ENCODE results near the gene PDIA5. TPM values are rescaled to one million over a fixed set of nuclear protein-coding genes. Genes with fewer than 3 reads are reported as not detected.

The PDIA5 gene
- total and polyA plus RNA-seq, 9 donors, result 11.2 to 58.3 (median 24.3) TPM

GRCh38 chr3:123165163-123165562 lies 98.3 kb downstream of the PDIA5 start:
- no peaks in the 10 kb centered on the region for H3K36me3 ChIP-seq
- TF ChIP-seq POLR2A (IDR thresholded peaks at IDR 0.05) (no peak), EP300 (IDR thresholded peaks at IDR 0.05) (no peak), CTCF (IDR thresholded peaks at IDR 0.05) (no peak)
- no peak overlapping the region for H3K27ac ChIP-seq
- no peaks in the 10 kb centered on the region for H3K4me1 ChIP-seq (ENCODE audit: insufficient read depth)
- no peak overlapping the region for H3K4me3 ChIP-seq
- no peak for DNase-seq
- H3K27me3 ChIP-seq, result no peaks in the 10 kb centered on the region
- H3K9me3 ChIP-seq, result no peaks in the 10 kb centered on the region
- intact Hi-C loops (cut with DNase I), result no loop called here
- WGBS, 3 donors, result 95 to 100% (median 100%) methylated on average over 1 of the region's 1 CpG

- intact Hi-C loops (cut with DNase I), result no loop called here
- Histone ChIP-seq H3K9me3 (no peaks in the 10 kb centered on the region), H3K4me1 (ENCODE audit: insufficient read depth) (no peaks in the 10 kb centered on the region), H3K27me3 (no peaks in the 10 kb centered on the region), H3K36me3 (no peaks in the 10 kb centered on the region), H3K27ac (no peak overlapping the region), H3K4me3 (no peak overlapping the region)
- DNase-seq, result no peak
- WGBS, 3 donors, result 98 to 99% (median 99%) methylated on average over 2 of the region's 2 CpGs
- TF ChIP-seq CTCF (IDR thresholded peaks at IDR 0.05) (no peak), POLR2A (IDR thresholded peaks at IDR 0.05) (no peak), EP300 (IDR thresholded peaks at IDR 0.05) (no peak)
Measured at GRCh38 chr3:123167686-123168085, 100.9 kb downstream of the PDIA5 start.

GRCh38 chr3:123168122-123168521 lies 101.3 kb downstream of the PDIA5 start:
- no peaks in the 10 kb centered on the region for H3K36me3 ChIP-seq
- H3K9me3 ChIP-seq, result no peaks in the 10 kb centered on the region
- no peak overlapping the region for H3K4me3 ChIP-seq
- H3K27ac ChIP-seq, result no peak overlapping the region
- no peak for DNase-seq
- H3K27me3 ChIP-seq, result no peaks in the 10 kb centered on the region
- H3K4me1 ChIP-seq (ENCODE audit: insufficient read depth), result no peaks in the 10 kb centered on the region
- no peak for TF ChIP-seq POLR2A (IDR thresholded peaks at IDR 0.05)
- no peak for TF ChIP-seq EP300 (IDR thresholded peaks at IDR 0.05)
- no peak for TF ChIP-seq CTCF (IDR thresholded peaks at IDR 0.05)
- intact Hi-C loops (cut with DNase I), result no loop called here

- intact Hi-C loops (cut with DNase I), result no loop called here
- no peaks in the 10 kb centered on the region for H3K27me3 ChIP-seq
- H3K9me3 ChIP-seq, result no peaks in the 10 kb centered on the region
- H3K4me3 ChIP-seq, result no peak overlapping the region
- no peaks in the 10 kb centered on the region for H3K4me1 ChIP-seq (ENCODE audit: insufficient read depth)
- H3K36me3 ChIP-seq, result no peaks in the 10 kb centered on the region
- WGBS, 3 donors, result 24 to 36% (median 32%) methylated on average over 2 of the region's 2 CpGs
- TF ChIP-seq POLR2A (IDR thresholded peaks at IDR 0.05) (no peak), EP300 (IDR thresholded peaks at IDR 0.05) (no peak), CTCF (IDR thresholded peaks at IDR 0.05) (no peak)
- no peak for DNase-seq
- H3K27ac ChIP-seq, result no peak overlapping the region
Measured at GRCh38 chr3:123168605-123169004, 101.8 kb downstream of the PDIA5 start.

- no peaks in the 10 kb centered on the region for H3K9me3 ChIP-seq
- H3K4me1 ChIP-seq (ENCODE audit: insufficient read depth), result no peaks in the 10 kb centered on the region
- no peaks in the 10 kb centered on the region for H3K27me3 ChIP-seq
- WGBS, 3 donors, result 39 to 52% (median 42%) methylated on average over 5 of the region's 5 CpGs
- H3K36me3 ChIP-seq, result no peaks in the 10 kb centered on the region
- no peak for DNase-seq
- intact Hi-C loops (cut with DNase I), result no loop called here
- no peak overlapping the region for H3K27ac ChIP-seq
- TF ChIP-seq POLR2A (IDR thresholded peaks at IDR 0.05) (no peak), EP300 (IDR thresholded peaks at IDR 0.05) (no peak), CTCF (IDR thresholded peaks at IDR 0.05) (no peak)
- no peak overlapping the region for H3K4me3 ChIP-seq
Measured at GRCh38 chr3:123169492-123169929, 102.7 kb downstream of the PDIA5 start.
